B cell (primary cell): Measurements from ENCODE around the gene DBR1. TPM values are rescaled to one million over a fixed set of nuclear protein-coding genes. Genes with fewer than 3 reads are reported as not detected.

Experiments used
- ATAC-seq: fragments of 200-7000 bp; cut with Tn5 transposase; one replicate; pipeline ENCODE4 v1.10.0; 2021; ENCODE audit warnings: low read depth, mild to moderate bottlenecking, moderate number of reproducible peaks, moderate library complexity
- CTCF ChIA-PET: fragments of 350-600 bp; sonication (Branson Sonifier 250); formaldehyde crosslinking; loops from one replicate; lab custom pipeline; 2021; ENCODE audit warnings: antibody characterized with exemption, inconsistent platforms; lab: Charles Lee
- POLR2A ChIA-PET: fragments of 350-600 bp; sonication (Branson Sonifier 250); formaldehyde crosslinking; loops from one replicate; lab custom pipeline; 2021; ENCODE audit warnings: antibody characterized with exemption; lab: Charles Lee
- DNase-seq: peaks from one replicate; pipeline ENCODE4 v3.0.0; 2013
- H2AFZ ChIP-seq: 2 replicates; pipeline ENCODE4 v1.6.1; 2012; ENCODE audit warnings: mild to moderate bottlenecking, low read depth, low read length; ENCODE audit not compliant: insufficient read depth, poor library complexity, severe bottlenecking
- H3K27ac ChIP-seq, 2 donors: 1 replicate in 1 of 2; 2 replicates in 1 of 2; pipeline ENCODE4 v1.5.1; 2012 to 2013; ENCODE audit warnings: low read length in 2 of 2, mild to moderate bottlenecking in 2 of 2, moderate library complexity in 1 of 2
- H3K27me3 ChIP-seq, 4 experiments: fragments of 200-600 bp in 1 of 4; sonication (generic) in 1 of 4; replicated peaks in 1 of 4; 1 replicate in 2 of 4; 2 replicates in 2 of 4; pipeline versions ENCODE4 v1.6.1 to v1.7.0; 2013 to 2016; ENCODE audit warnings: low read length in 3 of 4, mild to moderate bottlenecking in 2 of 4, mixed read lengths in 1 of 4, moderate library complexity in 1 of 4; ENCODE audit not compliant: insufficient read depth in 4 of 4, control insufficient read depth in 3 of 4; ENCODE audit errors: control extremely low read depth in 1 of 4
- H3K36me3 ChIP-seq, 2 experiments: replicated peaks in 1 of 2; 1 replicate in 1 of 2; 2 replicates in 1 of 2; pipeline versions ENCODE4 v1.6.1 to v1.7.1; 2013; ENCODE audit warnings: low read length in 1 of 2; ENCODE audit not compliant: insufficient read depth in 2 of 2, control insufficient read depth in 1 of 2; ENCODE audit errors: control extremely low read depth in 1 of 2, extremely low read depth in 1 of 2
- H3K4me1 ChIP-seq, 2 donors: fragments of 200-600 bp in 1 of 2; sonication (generic) in 1 of 2; 1 replicate in 1 of 2; 2 replicates in 1 of 2; pipeline versions ENCODE4 v1.5.1 to v1.6.1; 2013 to 2017; ENCODE audit warnings: low read length in 2 of 2; ENCODE audit not compliant: control insufficient read depth in 2 of 2, insufficient read depth in 2 of 2
- H3K4me2 ChIP-seq: replicated peaks from 2 replicates; pipeline ENCODE3; 2012; ENCODE audit warnings: mild to moderate bottlenecking, low read depth, low read length; ENCODE audit not compliant: poor library complexity, severe bottlenecking
- H3K4me3 ChIP-seq, 5 experiments: fragments of 200-600 bp in 1 of 5; sonication (generic) in 1 of 5; 1 replicate in 3 of 5; 2 replicates in 2 of 5; pipeline versions ENCODE4 v1.5.1 to v1.7.0; 2011 to 2016; ENCODE audit warnings: low read length in 4 of 5, mild to moderate bottlenecking in 4 of 5, low read depth in 2 of 5, control low read depth in 1 of 5, moderate library complexity in 1 of 5; ENCODE audit not compliant: insufficient read depth in 1 of 5; ENCODE audit errors: control extremely low read depth in 1 of 5, extremely low read depth in 1 of 5
- H3K79me2 ChIP-seq: fragments of 200-600 bp; sonication (generic); one replicate; pipeline ENCODE4 v1.6.0; 2016; ENCODE audit warnings: low read length; ENCODE audit not compliant: control insufficient read depth, insufficient read depth
- H3K9ac ChIP-seq: fragments of 200-600 bp; sonication (generic); 2 replicates; pipeline ENCODE4 v1.6.1; 2017; ENCODE audit warnings: mild to moderate bottlenecking, low read length, moderate library complexity
- H3K9me3 ChIP-seq, 3 donors: one replicate each; pipeline versions ENCODE4 v1.6.1 to v1.7.1; 2013; ENCODE audit warnings: low read length in 2 of 3; ENCODE audit not compliant: control insufficient read depth in 2 of 3, insufficient read depth in 1 of 3; ENCODE audit errors: control extremely low read depth in 1 of 3
- H4K20me1 ChIP-seq: 2 replicates; pipeline ENCODE4 v1.6.0; 2012; ENCODE audit warnings: mild to moderate bottlenecking, low read length; ENCODE audit not compliant: insufficient read depth, control insufficient read depth, poor library complexity, severe bottlenecking
- H3K27ac Mint-ChIP-seq: one replicate; pipeline ENCODE4 v1.8.0; 2021; ENCODE audit warnings: mixed read lengths
- H3K27me3 Mint-ChIP-seq: one replicate; pipeline ENCODE4 v1.8.0; 2021; ENCODE audit warnings: mixed read lengths
- H3K4me1 Mint-ChIP-seq: one replicate; pipeline ENCODE4 v1.8.0; 2021; ENCODE audit warnings: mixed read lengths
- H3K4me3 Mint-ChIP-seq: one replicate; pipeline ENCODE4 v1.8.0; 2021; ENCODE audit warnings: mixed read lengths
- H3K9me3 Mint-ChIP-seq: one replicate; pipeline ENCODE4 v1.8.0; 2022; ENCODE audit warnings: mixed read lengths; ENCODE audit not compliant: insufficient read depth
- EZH2 ChIP-seq: IDR thresholded peaks from 2 replicates; pipeline ENCODE4 v1.6.1; 2012; ENCODE audit warnings: borderline replicate concordance, low read depth, mild to moderate bottlenecking, moderate library complexity, low read length; ENCODE audit not compliant: insufficient read depth, poor library complexity, severe bottlenecking
- WGBS: methylation state at CpG from one replicate; pipeline ENCODE4 v1.1.5; 2013; ENCODE audit warnings: missing lambda C conversion rate; ENCODE audit not compliant: insufficient coverage; 5-methylcytosine and 5-hydroxymethylcytosine counted together
- intact Hi-C: fragments of 100-400 bp; cut with micrococcal nuclease; formaldehyde crosslinking; loops from one replicate; pipeline ENCODE4 v1.10.0; 2022
- polyA plus RNA-seq: library from polyadenylated mRNA; depleted of rRNA; stranded (reverse); fragments of >200 nt; gene quantifications from 2 replicates; pipeline ENCODE4 v1.2.3, GENCODE V29; 2012
- total RNA-seq, 2 donors: library from RNA; stranded (reverse); fragments of 120-200 nt in 1 of 2; gene quantifications; 1 replicate in 1 of 2; 2 replicates in 1 of 2; pipeline versions ENCODE4 v1.2.3 to v1.2.4, GENCODE V29; 2013 to 2022
- TF ChIP-seq, protein P1 (sequence below): fragments of 200-600 bp; IDR thresholded peaks from one replicate; pipeline ENCODE4 v1.8.0; 2022; ENCODE audit warnings: antibody characterized with exemption, mild to moderate bottlenecking

The DBR1 gene
- total and polyA plus RNA-seq, 2 donors (not counting 1 experiment from before 2014, with no cell fraction given): 7.5 to 22.6 TPM

GRCh38 chr3:138124706-138125355 is 49.9 kb downstream of the DBR1 start:
- TF ChIP-seq, protein P1, sequence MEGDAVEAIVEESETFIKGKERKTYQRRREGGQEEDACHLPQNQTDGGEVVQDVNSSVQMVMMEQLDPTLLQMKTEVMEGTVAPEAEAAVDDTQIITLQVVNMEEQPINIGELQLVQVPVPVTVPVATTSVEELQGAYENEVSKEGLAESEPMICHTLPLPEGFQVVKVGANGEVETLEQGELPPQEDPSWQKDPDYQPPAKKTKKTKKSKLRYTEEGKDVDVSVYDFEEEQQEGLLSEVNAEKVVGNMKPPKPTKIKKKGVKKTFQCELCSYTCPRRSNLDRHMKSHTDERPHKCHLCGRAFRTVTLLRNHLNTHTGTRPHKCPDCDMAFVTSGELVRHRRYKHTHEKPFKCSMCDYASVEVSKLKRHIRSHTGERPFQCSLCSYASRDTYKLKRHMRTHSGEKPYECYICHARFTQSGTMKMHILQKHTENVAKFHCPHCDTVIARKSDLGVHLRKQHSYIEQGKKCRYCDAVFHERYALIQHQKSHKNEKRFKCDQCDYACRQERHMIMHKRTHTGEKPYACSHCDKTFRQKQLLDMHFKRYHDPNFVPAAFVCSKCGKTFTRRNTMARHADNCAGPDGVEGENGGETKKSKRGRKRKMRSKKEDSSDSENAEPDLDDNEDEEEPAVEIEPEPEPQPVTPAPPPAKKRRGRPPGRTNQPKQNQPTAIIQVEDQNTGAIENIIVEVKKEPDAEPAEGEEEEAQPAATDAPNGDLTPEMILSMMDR: no peak
- no peak for TF ChIP-seq EZH2
- Histone ChIP-seq H2AFZ (no peak overlapping the region), H3K9ac (no peak overlapping the region), H3K4me2 (no peak overlapping the region), H3K27ac (no peak overlapping the region), H4K20me1 (no peaks in the 10 kb centered on the region), H3K4me1 (no peaks in the 10 kb centered on the region), H3K9me3 (no peaks in the 10 kb centered on the region), H3K4me3 (no peak overlapping the region), H3K79me2 (no peaks in the 10 kb centered on the region), H3K27me3 (peaks cover 0 to 8% (median 0%) of the 10 kb centered on the region in 4 experiments), H3K36me3 (no peaks in the 10 kb centered on the region)
- H3K4me1 Mint-ChIP-seq: no peaks in the 10 kb centered on the region
- no peak for DNase-seq
- WGBS: 100% methylated on average over 5 of the region's 10 CpGs
- peaks cover 9% of the 10 kb centered on the region for H3K27me3 Mint-ChIP-seq
- H3K4me3 Mint-ChIP-seq: no peak overlapping the region
- ATAC-seq: no peak
- CTCF ChIA-PET: no interaction called here
- H3K27ac Mint-ChIP-seq: no peak overlapping the region
- no peaks in the 10 kb centered on the region for H3K9me3 Mint-ChIP-seq
- POLR2A ChIA-PET: no interaction called here
- intact Hi-C loops: no loop called here

GRCh38 chr3:138124188-138124587 is 50.5 kb downstream of the DBR1 start:
- no peaks in the 10 kb centered on the region for H4K20me1 ChIP-seq
- POLR2A ChIA-PET: no interaction called here
- no peak overlapping the region for H3K4me2 ChIP-seq
- Mint-ChIP-seq H3K9me3 (no peaks in the 10 kb centered on the region), H3K27me3 (peaks cover 8% of the 10 kb centered on the region), H3K4me1 (no peaks in the 10 kb centered on the region), H3K4me3 (no peak overlapping the region), H3K27ac (no peak overlapping the region)
- no peak overlapping the region for H3K9ac ChIP-seq
- H3K27me3 ChIP-seq: peaks cover 0 to 10% (median 0%) of the 10 kb centered on the region in 4 experiments
- no peaks in the 10 kb centered on the region for H3K4me1 ChIP-seq
- H3K27ac ChIP-seq: no peak overlapping the region
- no peak overlapping the region for H3K4me3 ChIP-seq
- H2AFZ ChIP-seq: no peak overlapping the region
- DNase-seq (no peak), ATAC-seq (no peak)
- H3K36me3 ChIP-seq: no peaks in the 10 kb centered on the region
- H3K9me3 ChIP-seq: no peaks in the 10 kb centered on the region
- 97% methylated on average over 3 of the region's 6 CpGs for WGBS
- H3K79me2 ChIP-seq: no peaks in the 10 kb centered on the region
- TF ChIP-seq, protein P1: no peak
- no peak for TF ChIP-seq EZH2
- intact Hi-C loops: no loop called here
- CTCF ChIA-PET: no interaction called here
